K562 (cell line): ENCODE data around the gene CD2. TPM values are rescaled to one million over a fixed set of nuclear protein-coding genes. Genes with fewer than 3 reads are reported as not detected.
A peak's percentile ranks its signal among the peaks of the same experiment; 100 is the strongest.

ENCODE experiments used
- ATAC-seq: fragments of 200-7000 bp; cut with Tn5 transposase; 3 replicates; pipeline ENCODE4 v1.9.1; 2020; ENCODE audit warnings: moderate library complexity
- BruUV-seq: library from RNA; stranded (reverse); fragments of 400-500 nt; replicated peaks from 2 replicates; lab custom pipeline; 2021; lab: Mats Ljungman, UMichigan
- CTCF ChIA-PET: fragments of 300-600 bp; formaldehyde crosslinking; extraction: SDS; loops from one replicate; lab custom pipeline; 2021; ENCODE audit warnings: low intra/inter-chr PET ratio; lab: Yijun Ruan, JAX
- POLR2A ChIA-PET: fragments of 300-600, 350-650 bp; sonication (Branson Sonifier 250); formaldehyde crosslinking; extraction: SDS; loops from one replicate; lab custom pipeline; 2021; ENCODE audit warnings: antibody characterized with exemption, inconsistent platforms; lab: Yijun Ruan, JAX
- DNase-seq, 4 experiments: peaks; one replicate each; pipeline versions ENCODE4 v3.0.0 to v3.0.0-alpha.2; 2011 to 2018; ENCODE audit warnings: low spot score in 3 of 4, mixed read lengths in 3 of 4; ENCODE audit errors: extremely low read depth in 1 of 4
- FAIRE-seq: peaks from 2 replicates; lab custom pipeline; 2011; peaks lifted over from hg19 to GRCh38; lab: Jason Lieb, UNC
- H2AFZ ChIP-seq: 2 replicates; pipeline ENCODE4 v1.6.0; 2011; ENCODE audit warnings: low read depth, low read length, control low read depth, inconsistent platforms
- H3K27ac ChIP-seq: fragments of 200-600 bp; 3 replicates; pipeline ENCODE4 v1.8.0; 2011; ENCODE audit warnings: low read depth, mild to moderate bottlenecking, control low read depth, inconsistent platforms, low read length, moderate library complexity, mixed read lengths; ENCODE audit errors: extremely low read depth
- H3K27me3 ChIP-seq, 2 experiments: fragments of 300-600 bp in 1 of 2; 2 replicates in 1 of 2; 3 replicates in 1 of 2; pipeline versions ENCODE4 v1.6.0 to v1.8.0; 2011; ENCODE audit warnings: inconsistent platforms in 2 of 2, low read length in 2 of 2, mild to moderate bottlenecking in 1 of 2, mixed read lengths in 1 of 2, moderate library complexity in 1 of 2; ENCODE audit not compliant: control insufficient read depth in 2 of 2, insufficient read depth in 2 of 2
- H3K36me3 ChIP-seq: fragments of 300-600 bp; 3 replicates; pipeline ENCODE4 v1.8.0; 2011; ENCODE audit warnings: mild to moderate bottlenecking, low read length, inconsistent platforms; ENCODE audit not compliant: control insufficient read depth, insufficient read depth
- H3K4me1 ChIP-seq, 2 experiments: fragments of 200-600 bp in 1 of 2; replicated peaks in 1 of 2; 2 replicates in 1 of 2; 3 replicates in 1 of 2; pipeline versions ENCODE4 v1.5.1 to v1.8.0; 2011; ENCODE audit warnings: inconsistent platforms in 2 of 2, low read length in 2 of 2, mild to moderate bottlenecking in 1 of 2, mixed read lengths in 1 of 2, moderate library complexity in 1 of 2; ENCODE audit not compliant: control insufficient read depth in 2 of 2, insufficient read depth in 2 of 2
- H3K4me2 ChIP-seq: 2 replicates; pipeline ENCODE4 v1.6.1; 2011; ENCODE audit warnings: low read length, control low read depth, inconsistent platforms, mixed read lengths; ENCODE audit not compliant: insufficient read depth
- H3K4me3 ChIP-seq: fragments of 200-600 bp; sonication (generic), shearing (Covaris generic); 2 replicates; pipeline ENCODE4 v1.5.1; 2016; ENCODE audit warnings: control low read depth, inconsistent platforms
- H3K79me2 ChIP-seq: fragments of 200-600 bp; 3 replicates; pipeline ENCODE4 v1.8.0; 2011; ENCODE audit warnings: low read length, inconsistent platforms; ENCODE audit not compliant: control insufficient read depth, insufficient read depth
- H3K9ac ChIP-seq, 2 experiments: 2 replicates each; pipeline versions ENCODE4 v1.6.0 to v1.6.1; 2011; ENCODE audit warnings: low read depth in 2 of 2, low read length in 2 of 2, control low read depth in 1 of 2, inconsistent platforms in 1 of 2, mild to moderate bottlenecking in 1 of 2, mixed read lengths in 1 of 2; ENCODE audit not compliant: insufficient read depth in 1 of 2
- H3K9me1 ChIP-seq: one replicate; pipeline ENCODE4 v1.6.0; 2011; ENCODE audit warnings: inconsistent platforms, mild to moderate bottlenecking, low read length, moderate library complexity; ENCODE audit not compliant: control insufficient read depth, insufficient read depth
- H3K9me3 ChIP-seq: replicated peaks from 2 replicates; pipeline ENCODE4 v1.5.1; 2011; ENCODE audit warnings: low read depth, low read length, inconsistent platforms; ENCODE audit not compliant: control insufficient read depth, insufficient read depth
- H4K20me1 ChIP-seq: replicated peaks from 2 replicates; pipeline ENCODE4 v1.6.1; 2011; ENCODE audit warnings: low read length, inconsistent platforms, mixed read lengths; ENCODE audit not compliant: control insufficient read depth, insufficient read depth
- CEBPB ChIP-seq: fragments of 450-650 bp; IDR thresholded peaks from 2 replicates; pipeline ENCODE4 v1.6.1; 2016; ENCODE audit warnings: missing genetic modification characterization, missing compliant biosample characterization
- EP300 ChIP-seq: IDR thresholded peaks from 2 replicates; pipeline ENCODE4 v1.6.1; 2012; ENCODE audit warnings: low read length, improper control_type of control experiment
- HMGXB4 ChIP-seq: sonication (generic); formaldehyde crosslinking; IDR thresholded peaks from 2 replicates; pipeline ENCODE4 v1.8.1; 2023; ENCODE audit warnings: mild to moderate bottlenecking, missing genetic modification reagents
- LEF1 ChIP-seq: fragments of 450-650 bp; IDR thresholded peaks from 2 replicates; pipeline ENCODE4 v1.6.1; 2016; ENCODE audit warnings: mild to moderate bottlenecking
- MAFF ChIP-seq: IDR thresholded peaks from 2 replicates; pipeline ENCODE4 v1.6.1; 2012; ENCODE audit warnings: low read length, improper control_type of control experiment
- NELFE ChIP-seq: IDR thresholded peaks from 2 replicates; pipeline ENCODE4 v1.6.1; 2011; ENCODE audit warnings: mild to moderate bottlenecking; ENCODE audit not compliant: insufficient read depth, insufficient read length
- RFX7 ChIP-seq: fragments of 250-450 bp; sonication (Bioruptor Pico); IDR thresholded peaks from 2 replicates; pipeline ENCODE4 v1.5.1; 2021; ENCODE audit warnings: mild to moderate bottlenecking
- SMAD2 ChIP-seq: fragments of 150-350 bp; IDR thresholded peaks from 2 replicates; pipeline ENCODE4 v1.6.1; 2014; ENCODE audit warnings: low read depth, mild to moderate bottlenecking, low read length
- ZNF239 ChIP-seq: fragments of 250-450 bp; sonication (Bioruptor Pico); IDR thresholded peaks from 2 replicates; pipeline ENCODE4 v1.4.0; 2020; ENCODE audit warnings: mild to moderate bottlenecking
- ZNF655 ChIP-seq: fragments of 250-450 bp; sonication (Bioruptor Pico); IDR thresholded peaks from 2 replicates; pipeline ENCODE4 v1.5.0; 2021
- WGBS: fragments of 100-300 bp; shearing (Covaris generic); methylation state at CpG from one replicate; pipeline ENCODE4 v1.1.6; 2016; ENCODE audit warnings: low coverage, mixed read lengths; ENCODE audit not compliant: insufficient coverage; ENCODE audit errors: missing lambda C conversion rate; 5-methylcytosine and 5-hydroxymethylcytosine counted together
- in situ Hi-C: fragments of 300-500 bp; cut with MboI; formaldehyde crosslinking; loops from 4 replicates; pipeline ENCODE4 v1.15.0; 2018; ENCODE audit warnings: inconsistent platforms, mixed read lengths
- intact Hi-C: fragments of 100-400 bp; cut with micrococcal nuclease; formaldehyde crosslinking; loops from 2 replicates; pipeline ENCODE4 v1.14.2; 2022
- polyA plus RNA-seq, 8 experiments: library from polyadenylated mRNA; depleted of rRNA in 4 of 8; stranded (reverse) in 5 of 8; unstranded in 3 of 8; fragments of >200 nt; fragmentation: Nextera tagmentation in 2 of 8; fragmentation: Illumina TruSeq in 1 of 8; extraction: Ambion mirVana in 2 of 8; extraction: Trizol in 1 of 8; gene quantifications; 2 replicates each; pipeline versions ENCODE4 v1.2.1 to v1.2.3, GENCODE V29; 2011 to 2014; ENCODE audit warnings: inconsistent platforms in 1 of 8, missing spikeins in 1 of 8
- total RNA-seq, 7 experiments: library from RNA; depleted of rRNA in 6 of 7; stranded (reverse); fragments of >200 nt in 6 of 7; fragmentation: Illumina TruSeq in 2 of 7; extraction: Trizol in 2 of 7; gene quantifications; 2 replicates each; pipeline versions ENCODE4 v1.2.1 to v1.2.3, GENCODE V29; 2011 to 2021; ENCODE audit warnings: low replicate concordance in 1 of 7

CD2 gene
- total and polyA plus RNA-seq, 9 of the 15 experiments (the other 6 are each of a cell fraction or from before 2014, with no cell fraction given): 0.07 to 0.16 TPM; not detected in 7

DNA sequence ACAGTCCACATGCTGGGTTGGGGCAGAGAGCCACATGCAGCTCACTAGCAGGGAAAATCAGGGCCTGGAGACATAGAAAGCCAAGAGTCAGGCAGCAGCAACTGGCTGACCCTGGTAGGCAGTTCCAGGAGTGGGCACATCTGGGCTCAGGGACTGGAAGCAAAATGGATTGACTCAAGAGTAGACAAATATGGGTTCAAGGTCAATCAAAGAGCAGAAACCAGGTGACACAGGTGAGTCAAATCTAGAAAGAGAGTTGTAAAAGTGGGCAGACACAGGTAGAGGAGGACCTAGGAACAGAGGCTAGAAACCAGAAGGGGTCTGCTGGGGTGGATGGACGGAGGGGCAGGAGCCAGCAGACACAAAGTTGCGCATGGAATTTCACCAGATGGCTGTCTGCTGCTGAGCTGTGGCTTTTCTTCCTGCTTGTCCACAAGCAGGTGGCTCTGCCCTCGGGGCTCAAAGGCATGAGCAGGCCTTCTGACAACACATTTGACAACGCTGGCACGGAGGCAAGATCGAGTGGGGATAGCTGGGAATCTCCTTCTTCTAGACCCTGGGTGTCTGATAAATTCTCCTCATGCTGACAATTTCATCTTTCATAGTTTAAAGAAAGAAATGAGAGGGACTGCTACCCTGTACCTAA, 45.9 kb upstream of the CD2 start:
- no peak for TF ChIP-seq SMAD2
- no peak for TF ChIP-seq CEBPB (tag)
- TF ChIP-seq LEF1: no peak
- no peak for TF ChIP-seq NELFE
- no peak for TF ChIP-seq RFX7 (CRISPR knock-in tag)
- no peak for TF ChIP-seq EP300
- TF ChIP-seq MAFF: no peak
- TF ChIP-seq ZNF239 (CRISPR knock-in tag): no peak
- no peak for TF ChIP-seq HMGXB4 (CRISPR knock-in tag)
- no peak for TF ChIP-seq ZNF655
- TF ChIP-seq, all 486 proteins: peak for 0
- DNase-seq (no peak), ATAC-seq (no peak), FAIRE-seq (no peak)
- no peaks in the 10 kb centered on the region for H4K20me1 ChIP-seq
- no peaks in the 10 kb centered on the region for H3K79me2 ChIP-seq
- ChIA-PET POLR2A (interaction anchor here (1.0 to 1.6 kb wide), 4 partner anchors 9 to 16 kb away, joined by 4 to 7 read pairs (median 5); no protein-coding TSS in a partner anchor), CTCF (no interaction called here)
- 33% methylated on average over 6 of the region's 6 CpGs for WGBS
- intact Hi-C loops: no loop called here
- H2AFZ ChIP-seq: no peak overlapping the region; the same call in 1 of the 2 replicates
- BruUV-seq: no TSS peak
- no peaks in the 10 kb centered on the region for H3K36me3 ChIP-seq
- H3K9me1 ChIP-seq: no peaks in the 10 kb centered on the region
- no peaks in the 10 kb centered on the region; a peak in 1 of 5 replicates for H3K4me1 ChIP-seq
- H3K27me3 ChIP-seq: no peaks in the 10 kb centered on the region
- H3K4me3 ChIP-seq: no peak overlapping the region
- H3K27ac ChIP-seq: no peak overlapping the region
- no peaks in the 10 kb centered on the region for H3K9me3 ChIP-seq
- H3K9ac ChIP-seq: 0 out of 4 replicates have a peak overlapping the region, but pooled peaks of 1 of the 2 experiments have one; percentile 11
- no peak overlapping the region for H3K4me2 ChIP-seq
- in situ Hi-C loops: no loop called here
